ENCODE data around the gene CHD2.
A peak's percentile ranks its signal among the peaks of the same experiment; 100 is the strongest.

DNA sequence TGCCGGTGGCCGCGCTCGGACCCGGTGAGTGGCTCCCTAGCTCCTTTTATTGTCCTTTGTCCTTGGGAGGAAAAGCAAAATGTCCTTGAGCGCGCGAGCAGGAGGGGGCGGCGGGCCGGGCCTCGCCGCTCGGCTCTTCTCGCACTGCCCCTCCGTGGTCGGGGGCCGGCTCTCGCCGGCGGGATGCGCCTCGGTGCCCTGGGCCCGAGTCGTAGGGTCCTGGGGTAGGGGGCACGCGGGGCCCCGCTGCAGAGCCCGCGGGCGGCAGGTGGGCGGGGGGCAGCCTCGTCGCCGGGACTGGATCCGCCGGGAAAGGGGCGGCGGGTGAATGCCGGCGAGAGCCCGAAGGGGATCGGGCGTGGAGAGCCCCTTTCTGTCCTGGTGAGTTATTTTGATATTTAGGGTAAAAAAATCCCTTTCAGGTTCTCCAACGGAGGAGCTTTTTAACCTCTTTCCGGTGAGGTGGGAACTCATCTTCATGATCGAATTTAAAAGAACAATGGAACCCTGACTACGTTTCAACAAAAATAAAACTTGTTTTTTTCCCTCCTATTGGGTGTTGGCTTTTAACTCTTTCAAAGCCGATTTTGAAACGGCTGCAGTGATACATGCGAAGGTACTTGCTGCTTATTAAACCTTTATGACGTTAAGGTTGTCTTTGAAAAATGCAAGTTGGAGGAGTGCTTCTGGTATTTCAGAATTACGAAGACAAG, 16.8 kb upstream of the CHD2 start:
- TF ChIP-seq, protein P1, sequence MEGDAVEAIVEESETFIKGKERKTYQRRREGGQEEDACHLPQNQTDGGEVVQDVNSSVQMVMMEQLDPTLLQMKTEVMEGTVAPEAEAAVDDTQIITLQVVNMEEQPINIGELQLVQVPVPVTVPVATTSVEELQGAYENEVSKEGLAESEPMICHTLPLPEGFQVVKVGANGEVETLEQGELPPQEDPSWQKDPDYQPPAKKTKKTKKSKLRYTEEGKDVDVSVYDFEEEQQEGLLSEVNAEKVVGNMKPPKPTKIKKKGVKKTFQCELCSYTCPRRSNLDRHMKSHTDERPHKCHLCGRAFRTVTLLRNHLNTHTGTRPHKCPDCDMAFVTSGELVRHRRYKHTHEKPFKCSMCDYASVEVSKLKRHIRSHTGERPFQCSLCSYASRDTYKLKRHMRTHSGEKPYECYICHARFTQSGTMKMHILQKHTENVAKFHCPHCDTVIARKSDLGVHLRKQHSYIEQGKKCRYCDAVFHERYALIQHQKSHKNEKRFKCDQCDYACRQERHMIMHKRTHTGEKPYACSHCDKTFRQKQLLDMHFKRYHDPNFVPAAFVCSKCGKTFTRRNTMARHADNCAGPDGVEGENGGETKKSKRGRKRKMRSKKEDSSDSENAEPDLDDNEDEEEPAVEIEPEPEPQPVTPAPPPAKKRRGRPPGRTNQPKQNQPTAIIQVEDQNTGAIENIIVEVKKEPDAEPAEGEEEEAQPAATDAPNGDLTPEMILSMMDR (IDR thresholded peaks at IDR 0.05 in 4 of 5, conservative IDR thresholded peaks at IDR 0.05 in 1 of 5): peak in 1 of 5 experiments; percentile 10
- no peak for TF ChIP-seq POLR2A (IDR thresholded peaks at IDR 0.05)
